ENCODE results near the gene JAML.

The JAML gene

DNA sequence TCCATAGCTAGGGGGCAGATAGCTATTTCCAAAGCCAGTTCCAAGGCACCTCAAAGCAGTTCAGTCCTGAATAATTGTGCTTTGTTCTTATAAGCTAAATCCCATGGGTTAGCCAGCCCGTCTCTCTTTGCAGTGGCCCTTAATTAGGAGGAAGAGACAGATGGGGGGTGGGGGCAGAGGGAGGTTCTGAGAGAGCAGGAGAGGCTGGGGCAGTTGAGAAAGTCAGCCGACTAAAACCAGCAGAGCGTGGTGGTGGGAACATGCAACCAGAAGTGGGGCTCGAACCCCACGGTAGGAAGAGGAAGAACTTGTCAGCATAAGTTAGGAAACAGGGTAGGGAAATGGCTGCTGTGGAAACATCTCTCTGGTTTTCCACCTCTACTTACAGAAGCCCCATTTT lies 61.3 kb downstream of the JAML start:
- DNase-seq = no peak

DNA sequence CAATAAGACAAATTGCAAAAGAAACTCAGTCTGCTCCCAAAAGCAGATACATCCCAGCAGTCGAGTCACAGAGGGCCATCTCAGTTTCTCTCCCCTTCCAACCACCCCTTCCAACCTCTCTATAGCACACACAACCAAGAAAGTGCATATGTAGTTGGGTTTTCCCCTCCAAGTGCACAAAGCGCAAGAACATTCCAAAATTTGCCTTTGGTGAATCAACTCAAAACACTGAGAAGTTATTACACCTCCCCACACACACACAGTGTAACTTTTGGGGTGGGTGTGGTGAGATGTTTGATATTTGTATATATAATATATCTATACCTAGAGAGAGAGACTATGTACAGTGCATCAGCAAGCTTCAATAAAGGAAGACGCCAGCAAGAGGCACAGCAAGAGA lies 62.0 kb downstream of the JAML start:
- DNase-seq = no peak

DNA sequence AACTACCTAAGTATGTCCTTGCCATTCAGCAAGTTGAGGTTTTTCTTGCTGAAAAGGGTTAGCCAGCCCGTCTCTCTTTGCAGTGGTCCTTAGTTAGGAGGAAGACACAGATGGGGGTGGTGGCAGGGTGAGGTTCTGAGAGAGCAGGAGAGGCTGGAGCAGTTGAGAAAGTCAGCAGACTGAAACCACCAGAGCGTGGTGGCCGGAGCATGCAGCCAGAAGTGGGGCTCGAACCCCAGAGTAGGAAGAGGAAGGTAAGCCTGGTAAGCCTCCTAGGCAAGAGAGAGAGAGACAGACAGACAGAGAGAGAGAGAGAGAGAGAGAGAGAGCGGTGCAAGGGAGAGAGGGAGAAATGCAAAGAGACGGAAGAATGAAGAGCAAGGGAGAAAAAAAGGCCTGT lies 63.0 kb downstream of the JAML start:
- no peak for DNase-seq

DNA sequence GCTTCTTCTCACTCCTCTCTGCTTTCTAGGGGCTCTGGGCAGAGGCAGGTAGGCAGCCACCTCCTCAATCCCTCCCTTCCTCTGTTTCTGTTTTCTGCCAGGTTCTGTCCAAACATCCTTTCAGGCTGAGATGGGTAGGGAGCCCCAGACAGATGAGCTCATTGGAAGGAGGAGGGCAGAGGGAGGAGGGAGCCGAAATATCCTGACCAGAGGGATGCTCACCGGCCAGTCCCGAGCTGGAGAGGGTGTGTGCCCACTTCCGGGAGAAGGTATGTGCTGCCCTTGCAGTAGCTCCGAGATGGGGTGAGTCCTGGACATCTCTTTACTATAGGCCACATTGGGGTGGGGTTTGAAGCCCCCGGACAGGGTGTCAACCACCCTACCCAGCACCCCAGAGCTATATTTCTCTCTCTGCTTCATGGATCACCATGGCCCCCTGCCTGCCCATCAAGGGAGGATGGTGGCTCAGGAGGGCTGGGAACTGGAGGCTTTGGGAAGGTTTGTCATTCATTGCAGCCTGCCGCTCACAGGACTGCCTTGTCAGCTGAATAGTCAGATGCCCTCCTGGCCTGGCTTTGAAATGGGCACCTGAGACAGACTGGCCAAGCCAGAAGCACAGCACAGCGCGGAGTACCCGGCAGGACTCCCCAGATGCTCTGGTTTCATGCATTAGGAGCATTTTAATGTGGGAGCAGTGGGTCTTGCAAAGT lies 67.5 kb downstream of the JAML start:
- DNase-seq = no peak

DNA sequence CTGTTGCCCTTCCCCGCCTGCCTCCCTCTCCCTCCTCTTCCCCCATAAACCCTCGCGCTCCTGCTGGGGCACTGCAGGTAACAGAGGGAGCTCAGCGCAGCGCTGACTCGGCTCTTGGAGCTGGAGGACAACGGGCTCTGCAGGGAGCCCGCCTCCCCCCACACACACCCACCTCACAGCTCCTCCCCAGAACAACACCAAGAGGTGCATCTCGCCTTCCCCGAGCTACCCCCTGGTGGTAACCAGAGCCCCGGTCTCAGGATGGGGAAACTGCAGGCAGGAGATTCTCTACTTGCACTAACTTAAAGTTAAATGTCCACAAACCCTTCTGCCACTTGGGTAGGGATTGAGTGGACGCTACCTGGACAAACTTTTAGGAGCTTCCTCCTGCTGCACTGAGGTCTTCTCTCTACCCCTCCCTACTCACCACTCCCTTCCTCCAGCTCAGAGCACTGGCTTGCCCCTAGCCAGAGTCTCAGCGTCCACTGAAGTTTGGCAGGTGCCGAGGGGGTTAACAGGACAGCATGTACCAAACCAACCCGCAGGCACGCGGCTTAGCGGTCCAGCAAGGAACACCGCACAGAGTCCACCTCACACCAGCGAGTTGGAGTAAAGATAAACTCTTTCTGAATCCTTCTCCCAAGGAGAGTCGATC lies 68.2 kb downstream of the JAML start:
- DNase-seq = no peak

DNA sequence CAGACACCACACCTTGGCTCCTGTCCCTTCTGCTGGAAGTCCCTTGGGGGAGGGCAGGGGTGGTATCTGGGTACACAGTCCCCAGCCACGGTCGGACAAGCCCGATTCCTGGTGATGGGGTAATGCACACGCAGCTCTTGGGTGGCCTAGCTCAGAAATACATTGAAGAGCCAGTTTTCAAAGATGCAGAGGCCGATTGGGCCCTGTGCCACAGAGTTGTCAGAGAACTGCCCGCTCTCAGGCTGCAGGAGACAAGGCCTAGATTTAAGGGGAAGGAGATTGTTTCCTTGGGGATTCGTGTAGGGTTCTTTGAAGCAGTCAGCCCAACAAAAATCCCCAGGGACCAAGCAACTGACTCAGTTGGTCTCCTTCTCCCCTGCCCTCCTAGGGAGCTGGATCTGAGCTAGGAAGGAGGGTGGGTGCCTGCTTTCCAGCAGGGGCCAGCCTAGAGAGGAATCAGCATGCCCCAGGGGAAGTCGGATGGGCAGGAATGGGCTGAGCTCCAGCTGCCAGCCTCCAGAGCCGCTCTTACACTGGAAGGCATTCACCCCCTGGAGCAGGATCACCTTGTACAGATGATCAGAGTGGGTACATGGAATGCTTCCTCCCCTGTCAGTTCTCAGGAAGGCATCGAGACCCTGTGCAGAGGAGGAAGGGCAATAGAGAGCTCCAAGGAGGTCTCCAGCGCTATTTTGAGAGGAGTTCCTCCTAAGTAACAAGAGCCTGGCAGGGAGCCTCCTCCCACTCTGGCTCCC lies 68.9 kb downstream of the JAML start:
- no peak for DNase-seq

DNA sequence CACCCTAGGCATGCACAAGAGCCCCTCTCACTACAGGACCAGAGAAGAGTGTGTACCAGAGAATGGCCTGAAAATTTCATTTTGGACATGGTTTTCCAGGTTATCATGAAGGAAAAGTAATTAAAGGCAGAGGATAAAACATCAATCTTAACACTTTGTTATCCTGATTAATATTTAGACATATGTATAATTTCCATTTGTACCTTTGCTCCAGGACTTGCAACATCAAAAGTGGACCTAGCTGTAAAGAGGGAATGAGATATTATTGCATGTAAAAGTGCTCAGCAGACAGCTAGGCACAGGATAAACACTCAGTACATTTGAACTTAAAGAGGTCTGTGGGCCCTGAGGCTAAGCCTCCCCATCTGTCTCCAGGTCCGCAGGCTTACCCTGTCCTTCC lies 70.2 kb downstream of the JAML start:
- no peak for DNase-seq

DNA sequence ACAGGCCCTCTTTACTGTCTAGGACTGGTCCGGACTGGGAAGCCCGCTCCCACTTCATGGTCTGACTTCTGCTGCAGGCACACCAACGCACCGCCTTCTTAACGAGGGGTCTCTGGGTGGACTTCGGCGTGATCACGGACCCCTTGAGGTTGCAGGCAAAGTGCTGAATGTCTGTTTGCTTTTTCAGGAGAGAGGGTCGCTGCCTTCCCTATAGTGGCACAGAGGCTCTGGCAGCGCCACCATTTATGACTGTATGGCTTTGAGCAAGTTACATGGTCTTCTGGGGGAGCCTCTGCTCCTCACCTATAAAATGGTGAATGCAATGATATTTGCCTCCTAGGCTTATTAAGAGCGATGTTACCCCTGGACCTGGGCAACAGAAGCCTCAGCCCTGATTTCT lies 70.8 kb downstream of the JAML start:
- no peak for DNase-seq

DNA sequence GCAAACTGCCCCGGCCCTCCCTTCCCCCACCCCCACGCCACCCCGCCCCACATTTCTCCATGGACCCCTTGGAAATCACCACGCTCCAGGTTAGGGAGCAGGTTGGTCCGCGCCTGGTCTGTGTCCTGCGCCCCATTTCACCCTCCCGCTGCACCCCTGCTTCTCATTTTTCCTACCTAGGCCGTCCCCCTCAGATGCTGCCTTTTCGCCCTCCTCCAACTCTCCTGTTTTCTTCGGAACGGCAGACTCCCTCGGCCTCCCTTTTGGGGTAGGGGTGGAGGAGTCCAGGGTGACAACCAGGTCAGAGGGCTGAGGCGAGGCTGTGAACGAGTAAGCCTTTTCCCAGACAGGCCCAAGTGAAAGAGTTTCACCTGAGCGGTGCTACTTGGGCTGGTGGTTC lies 71.3 kb downstream of the JAML start:
- DNase-seq = no peak

DNA sequence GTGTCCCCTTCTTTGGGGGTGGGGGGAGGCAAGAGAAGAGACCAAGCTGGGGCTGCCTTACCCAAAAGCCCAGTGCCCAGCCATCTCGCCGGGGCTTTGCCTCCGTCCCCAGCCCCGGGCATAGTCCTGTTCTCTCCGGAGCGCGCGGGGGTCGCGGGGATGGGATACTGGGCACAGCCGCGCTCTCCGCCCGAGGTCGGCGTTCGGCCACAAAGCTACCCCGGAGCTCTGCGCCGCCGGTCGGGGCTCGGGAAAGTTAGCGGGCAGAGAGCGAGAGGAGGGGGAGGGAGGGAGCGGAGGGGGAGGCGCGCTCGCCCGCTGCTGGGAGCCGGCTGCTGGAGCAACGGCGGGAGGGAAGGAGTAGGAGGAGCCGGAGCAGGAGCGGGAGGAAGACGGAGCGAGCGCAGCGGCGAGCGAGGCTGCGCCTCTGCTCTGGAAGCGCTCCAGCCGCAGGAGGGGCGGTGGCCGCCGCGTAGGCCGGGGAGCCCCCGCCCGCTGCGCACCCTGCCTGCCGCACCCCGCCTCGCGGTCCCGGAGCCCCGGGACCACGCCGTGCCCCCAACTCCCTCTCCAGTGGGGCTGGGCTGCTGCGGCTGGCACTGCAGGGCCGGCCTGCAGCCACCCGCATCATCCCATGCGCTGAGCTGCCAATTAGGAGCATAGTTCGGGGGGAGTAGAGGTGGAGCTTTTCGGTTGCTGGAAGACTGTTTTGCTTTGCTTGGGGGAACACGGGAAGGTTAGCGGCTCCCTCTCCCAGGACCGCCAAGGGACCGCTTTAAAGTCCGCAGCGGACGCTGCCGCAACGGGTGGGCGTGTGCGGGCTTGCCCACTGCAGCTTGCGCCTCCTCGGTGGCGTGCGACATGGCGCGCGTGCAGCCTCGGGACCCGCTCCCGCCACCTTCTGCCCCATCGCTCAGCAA lies 72.0 kb downstream of the JAML start, which contains the start of gene SCN4B:
SCN4B (minus strand) TSS at position 272 of the 920 bp plus-strand sequence; CDS start at position 122, 150 bp downstream.
- DNase-seq = peak; percentile 39

DNA sequence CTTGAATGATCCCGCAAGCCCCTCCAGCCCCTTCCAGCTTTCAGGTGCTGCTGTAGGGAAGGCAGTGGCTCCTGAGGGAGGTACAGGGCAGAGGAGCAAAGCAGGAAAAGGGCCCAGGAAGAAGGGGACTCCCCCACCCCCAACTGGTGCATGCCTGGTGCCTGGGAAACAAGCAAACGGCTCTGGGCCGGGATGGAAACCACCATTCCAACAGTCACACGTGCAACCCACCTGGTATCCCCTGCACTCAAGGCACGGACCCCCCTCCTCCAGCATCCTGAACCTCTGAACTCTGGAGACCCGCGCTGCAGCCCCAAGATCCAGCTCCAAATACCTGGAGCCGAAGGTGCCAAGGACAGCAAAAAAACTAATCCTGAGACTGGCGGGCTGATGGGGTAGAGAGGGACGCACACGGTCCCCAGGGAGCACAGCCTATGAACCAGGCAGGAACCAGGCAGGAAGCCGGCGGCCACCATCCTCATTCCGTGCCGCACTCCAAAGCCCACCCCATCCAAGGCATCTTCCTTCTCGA lies 72.7 kb downstream of the JAML start:
- no peak for DNase-seq

DNA sequence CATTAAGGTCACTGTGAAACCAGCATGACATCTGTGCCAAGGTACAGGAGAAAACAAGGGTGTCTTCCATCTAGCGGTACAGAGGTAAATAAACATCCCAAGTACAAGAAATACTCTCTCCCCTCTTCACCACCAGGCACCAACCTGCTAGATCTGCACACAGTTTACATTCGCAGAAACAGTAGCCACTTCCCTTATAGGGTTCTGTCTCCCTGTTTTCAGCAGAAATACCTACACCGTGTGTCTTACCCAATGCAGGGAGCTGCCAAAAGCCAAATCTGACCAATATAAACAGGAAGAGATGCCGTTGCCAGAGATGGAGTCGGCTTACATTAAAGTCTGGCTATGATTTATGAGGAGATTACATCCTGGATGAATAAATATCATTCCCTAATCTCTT lies 73.4 kb downstream of the JAML start:
- DNase-seq = no peak

DNA sequence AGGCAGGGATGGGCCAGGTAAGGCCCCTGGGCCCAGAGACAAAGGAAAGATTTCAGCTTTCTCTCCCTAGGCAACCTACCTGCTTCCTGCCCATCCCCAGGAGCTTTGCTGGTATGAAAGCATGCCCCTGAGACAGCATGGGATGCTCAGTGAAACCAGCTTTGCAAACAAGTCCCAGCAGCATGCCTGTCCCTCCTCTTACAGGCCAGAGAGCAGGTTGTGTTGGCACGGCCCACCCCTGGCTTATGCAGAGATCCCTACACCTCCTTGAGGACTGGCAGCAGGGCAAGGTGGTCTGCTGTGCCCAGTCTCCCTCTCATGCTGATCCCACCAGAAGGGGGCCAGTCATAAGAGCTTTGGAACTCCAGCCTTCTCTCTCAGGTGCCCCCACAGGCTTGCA lies 75.3 kb downstream of the JAML start:
- DNase-seq = no peak

DNA sequence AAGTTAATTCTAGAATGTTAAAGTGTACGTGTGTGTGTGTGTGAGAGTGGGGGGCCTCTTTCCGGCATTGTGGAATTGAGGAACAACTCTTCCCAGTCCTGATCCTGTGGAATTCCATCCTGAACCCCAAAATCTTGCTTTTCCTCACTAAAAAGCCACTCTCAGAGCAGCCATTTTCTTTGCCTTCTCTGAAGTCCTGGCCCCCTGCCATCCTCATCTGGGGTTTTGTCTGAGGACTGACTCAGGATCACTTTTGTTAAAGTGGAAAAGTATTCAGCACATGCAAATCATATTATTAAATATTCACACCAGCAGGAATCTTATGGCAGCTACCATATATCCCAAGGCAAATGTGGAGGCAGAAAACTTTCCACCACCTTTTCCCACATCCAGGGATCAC lies 76.0 kb downstream of the JAML start:
- no peak for DNase-seq

DNA sequence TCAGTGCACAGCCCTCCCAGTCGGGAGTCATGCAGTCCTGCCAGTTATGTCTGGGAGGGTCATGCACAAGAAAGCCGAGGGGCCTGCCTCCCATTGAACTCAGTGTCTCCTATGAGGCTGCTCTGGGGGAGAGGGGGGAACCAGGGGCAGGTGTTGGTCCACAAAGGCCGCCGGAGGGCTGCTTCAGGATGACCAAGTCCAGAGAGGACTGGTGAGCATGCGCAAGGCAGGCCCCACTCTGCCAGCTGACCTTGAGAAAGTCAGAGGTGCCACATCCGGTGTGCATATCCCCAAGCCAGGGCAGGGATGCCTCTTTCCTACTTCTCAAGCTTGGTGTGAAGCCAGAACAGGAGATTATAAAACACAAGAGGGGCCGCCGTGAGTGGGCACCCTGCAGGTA lies 76.6 kb downstream of the JAML start:
- DNase-seq = no peak

DNA sequence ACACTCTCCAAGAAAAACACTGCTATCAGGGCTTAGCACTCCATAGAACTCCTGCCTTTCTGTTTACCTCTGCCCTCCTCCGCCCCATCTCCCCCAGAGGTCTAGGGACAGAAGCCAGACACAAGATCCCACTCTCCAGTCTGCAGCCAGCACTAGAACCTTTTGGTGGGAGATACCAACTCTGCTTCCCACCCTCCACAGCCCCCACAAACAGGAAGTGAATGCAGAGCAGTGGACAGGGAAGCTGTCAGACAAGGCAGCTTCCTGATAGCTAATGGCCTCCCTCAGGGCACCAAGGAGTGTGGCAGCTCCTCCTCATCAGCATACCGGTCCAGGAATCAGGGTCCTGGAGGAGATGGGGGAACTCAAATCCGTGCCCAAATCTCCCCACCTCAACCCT lies 77.3 kb downstream of the JAML start:
- no peak for DNase-seq

DNA sequence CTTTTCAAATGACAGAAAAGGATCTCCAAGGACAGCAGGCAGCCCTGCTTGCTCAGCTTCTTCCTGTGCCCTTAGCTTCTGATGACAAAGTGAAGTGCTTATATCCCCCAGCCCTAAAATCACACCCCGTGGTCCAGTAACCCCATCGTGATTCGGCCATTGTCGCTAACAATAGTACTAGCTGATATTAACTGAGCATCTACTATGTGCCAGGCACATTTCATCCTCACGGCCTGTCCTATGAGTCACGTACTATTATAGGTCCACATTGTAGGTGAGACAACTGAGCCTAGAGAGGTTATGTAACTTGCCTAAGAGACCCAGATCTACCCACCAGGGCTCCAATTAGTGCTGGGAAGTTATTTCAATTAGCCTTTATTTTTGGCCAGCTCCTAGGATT lies 78.3 kb downstream of the JAML start:
- DNase-seq = no peak

DNA sequence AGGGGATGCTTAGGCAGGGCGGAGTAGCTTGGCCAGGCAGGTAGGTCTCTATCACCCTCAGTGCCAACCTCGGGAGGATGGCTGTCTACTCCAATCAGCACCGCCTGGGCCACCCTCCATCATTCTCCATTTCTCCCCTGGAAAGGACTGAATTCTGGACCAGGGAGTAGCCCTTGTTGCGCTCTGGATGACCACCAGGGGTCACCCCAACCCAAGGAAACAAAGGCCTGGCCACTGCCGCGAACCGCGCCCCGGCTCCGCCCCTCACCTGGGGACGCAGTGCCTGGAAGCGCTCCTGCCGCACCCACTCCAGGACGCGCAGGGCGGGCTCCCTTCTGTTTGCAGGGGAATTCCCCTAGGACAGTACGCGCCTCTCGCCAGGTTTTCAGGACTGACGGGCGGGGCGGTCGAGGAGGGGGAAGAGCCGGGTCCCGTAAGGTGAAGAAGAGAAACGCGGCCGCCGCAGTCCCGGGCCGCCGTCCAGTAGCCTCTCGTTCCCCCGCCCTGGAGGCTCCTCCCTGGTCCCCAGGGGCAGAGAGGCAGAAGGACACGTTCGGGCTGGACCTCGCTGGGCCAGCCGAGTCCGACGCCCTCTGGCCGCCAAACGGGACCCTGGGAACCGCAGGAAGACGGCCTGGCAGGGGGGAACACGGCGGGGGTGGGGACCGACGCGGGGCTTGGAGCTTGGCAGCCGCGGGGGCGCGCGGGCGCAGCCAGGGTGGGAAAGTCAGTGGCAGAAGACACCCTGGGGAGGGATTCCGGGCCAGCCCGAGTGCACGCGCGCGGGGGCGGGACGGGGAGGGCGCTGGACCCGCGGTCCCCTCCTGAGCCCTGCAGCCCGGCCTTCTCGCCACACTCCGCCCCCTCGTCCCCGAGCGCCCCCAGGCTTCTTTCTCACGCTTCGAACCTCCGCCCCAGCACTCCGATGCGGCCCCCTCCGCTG lies 79.3 kb downstream of the JAML start:
- peak; percentile 79 for DNase-seq

DNA sequence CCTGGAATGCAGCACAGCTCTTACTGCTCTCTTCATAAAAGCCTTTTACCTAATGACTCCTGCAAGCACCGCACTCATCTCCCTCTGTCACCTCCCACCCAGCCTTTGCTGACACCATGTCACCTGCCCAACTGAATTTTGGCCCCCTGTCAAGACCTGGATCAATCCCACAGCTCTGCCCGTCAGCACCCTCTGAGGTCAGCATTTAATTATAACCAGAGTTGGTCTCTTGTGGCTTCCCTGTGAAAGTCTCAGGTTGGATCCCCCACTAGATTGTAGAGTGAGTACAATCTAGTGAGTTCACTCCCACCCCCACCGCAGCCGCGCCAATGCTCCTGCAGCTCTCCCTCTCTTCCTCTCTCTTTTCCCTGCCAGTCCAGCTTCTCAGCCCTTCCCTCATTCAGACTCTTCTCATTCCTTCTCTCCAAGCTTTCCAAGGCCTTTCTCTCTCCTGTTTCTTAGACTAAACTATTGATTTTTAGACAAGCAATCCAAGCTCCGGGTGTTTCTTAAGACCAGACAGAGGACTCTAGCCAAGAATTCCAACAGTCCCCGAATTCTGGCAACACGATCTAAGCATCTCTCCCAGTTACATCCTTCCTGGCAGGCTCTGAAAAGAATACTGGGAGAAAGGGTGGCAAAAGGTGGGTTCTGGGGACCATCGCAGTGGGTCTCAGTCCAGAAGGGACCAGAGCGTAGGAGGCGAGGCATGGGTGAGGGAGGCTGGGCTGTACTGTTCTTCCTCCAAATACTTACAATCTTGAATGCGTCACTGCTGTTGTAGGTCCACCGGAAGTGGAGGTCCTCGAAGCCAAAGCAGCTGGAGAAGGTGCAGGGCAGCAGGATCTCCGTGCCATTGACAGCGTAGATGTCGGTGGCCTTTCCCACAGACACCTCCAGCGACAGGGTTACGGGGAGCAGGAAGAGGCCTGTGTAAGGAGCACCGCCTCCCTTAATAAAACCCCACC lies 80.2 kb downstream of the JAML start:
- DNase-seq = no peak

Data from NCI-H1417 treated with DMSO at 0.1 percent for 48 hours (cell line).